Fibroblast of skin of right biceps (primary cell): ENCODE measurements around the gene CA10.
A peak's percentile ranks its signal among the peaks of the same experiment; 100 is the strongest.

Experiments used
- DNase-seq: peaks from one replicate; pipeline ENCODE4 v3.0.0-alpha.2; 2013

CA10 gene

DNA sequence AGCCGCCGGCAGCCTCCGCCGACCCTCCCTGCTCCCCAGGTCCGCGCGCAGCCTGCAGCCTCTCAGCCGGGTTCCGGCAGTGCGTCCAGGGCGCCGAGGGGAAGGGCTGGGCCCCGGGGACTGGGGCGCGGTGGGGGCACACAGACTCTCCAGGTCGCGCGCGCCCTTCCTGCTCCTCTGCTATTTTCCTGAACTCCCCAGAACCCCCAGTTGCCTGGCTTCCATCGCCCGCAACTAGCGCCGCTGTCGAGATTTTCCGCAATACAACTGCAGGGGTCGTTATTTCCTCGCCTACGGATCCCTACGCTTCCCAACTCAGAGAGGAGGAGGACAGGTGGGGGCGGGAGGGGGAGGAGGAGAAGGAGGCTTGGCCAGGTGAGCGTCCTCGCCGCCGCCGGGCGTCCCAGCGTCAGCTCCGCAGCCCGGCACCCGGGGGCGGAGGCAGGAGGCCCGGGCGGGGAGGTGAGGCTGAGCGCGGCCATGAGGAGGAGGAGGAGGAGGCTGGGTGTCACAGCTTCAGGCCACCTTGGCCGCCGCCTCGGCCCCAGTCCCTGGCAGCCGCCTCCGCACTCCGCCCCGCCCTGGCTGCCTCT is at the start of gene CA10:
Gene CA10 (minus strand): TSS at position 265 of the 593 bp plus-strand sequence.
- DNase-seq = no peak

DNA sequence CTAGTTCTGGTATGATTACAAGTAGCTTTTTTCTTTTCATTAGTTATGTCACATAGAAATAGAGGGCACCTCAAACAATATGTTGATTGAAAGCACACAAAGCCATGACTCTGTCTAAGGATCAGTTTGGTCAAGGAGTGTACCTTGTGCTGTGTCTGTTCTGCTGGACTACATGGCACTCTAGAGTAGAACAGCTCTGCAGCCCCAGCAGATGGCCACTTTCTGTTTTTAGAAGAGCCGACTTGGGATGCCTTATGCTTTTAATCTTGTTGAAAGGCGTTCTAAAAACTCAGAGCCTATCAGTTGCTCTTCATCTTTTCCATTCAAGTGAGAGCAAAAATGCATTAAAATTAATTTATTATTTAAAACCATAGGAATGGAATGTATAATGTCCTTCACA is 49.3 kb upstream of the CA10 start:
- DNase-seq = no peak

DNA sequence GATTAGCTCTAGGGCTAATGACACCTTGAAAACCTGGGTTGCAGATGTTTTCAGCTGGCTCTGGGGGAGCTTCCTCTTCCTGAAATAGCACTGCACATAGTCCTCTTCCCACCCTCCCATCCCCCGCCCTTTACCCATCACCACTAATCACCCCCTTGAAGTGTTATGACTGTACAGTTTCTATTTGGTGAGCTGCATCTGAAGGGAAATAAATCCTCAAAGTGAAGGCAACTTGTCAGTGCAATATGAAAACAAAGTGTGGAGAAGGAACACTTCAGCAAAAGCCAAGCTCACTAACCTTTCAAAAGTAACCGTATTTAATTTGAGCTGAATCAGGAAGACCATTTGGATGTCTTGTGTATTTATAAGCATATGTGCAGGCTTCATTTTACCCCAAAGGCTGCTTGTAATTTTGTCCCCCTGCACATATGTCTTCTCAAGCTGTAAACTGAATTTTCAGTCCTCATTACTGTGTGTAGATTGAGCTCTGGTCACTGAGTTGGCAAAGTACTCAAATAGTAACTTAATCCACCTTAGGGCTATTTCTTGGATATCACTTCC is 44.1 kb upstream of the CA10 start:
- DNase-seq = no peak

DNA sequence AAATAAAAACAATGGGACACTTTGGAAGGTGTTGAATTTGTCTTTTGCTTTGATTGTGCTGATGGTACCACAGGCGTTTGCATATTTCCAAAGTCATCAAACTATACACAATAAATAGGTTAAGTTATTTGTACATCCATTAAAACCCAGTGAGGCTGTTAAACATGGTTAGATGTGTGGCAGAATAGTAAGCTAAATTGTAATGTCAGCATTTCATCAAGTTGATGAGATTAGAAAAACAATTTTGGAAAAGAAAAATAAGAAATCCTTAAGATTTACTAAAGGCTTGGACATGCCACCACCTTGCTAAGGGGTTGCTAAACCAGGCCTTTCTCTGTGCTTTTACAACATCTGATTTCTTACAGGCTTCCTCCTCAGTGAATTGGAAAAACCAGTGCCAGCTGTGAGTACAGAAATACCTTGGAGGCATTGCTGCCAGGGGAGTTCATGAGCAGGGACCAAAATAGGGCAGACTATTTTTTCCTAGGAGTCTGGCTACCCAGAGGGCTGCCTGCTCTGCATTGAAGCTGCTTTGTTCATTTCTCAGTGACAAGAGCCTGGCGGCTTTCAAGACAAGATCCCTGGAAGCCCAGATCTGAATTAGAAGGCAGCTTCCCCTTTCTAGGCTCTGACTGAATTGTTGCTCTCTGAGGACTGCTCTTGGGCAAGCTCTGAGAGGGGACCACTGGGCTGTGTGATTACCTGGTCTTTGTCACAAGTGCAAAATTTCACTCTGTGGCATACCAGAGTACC is 43.4 kb upstream of the CA10 start:
- no peak for DNase-seq

DNA sequence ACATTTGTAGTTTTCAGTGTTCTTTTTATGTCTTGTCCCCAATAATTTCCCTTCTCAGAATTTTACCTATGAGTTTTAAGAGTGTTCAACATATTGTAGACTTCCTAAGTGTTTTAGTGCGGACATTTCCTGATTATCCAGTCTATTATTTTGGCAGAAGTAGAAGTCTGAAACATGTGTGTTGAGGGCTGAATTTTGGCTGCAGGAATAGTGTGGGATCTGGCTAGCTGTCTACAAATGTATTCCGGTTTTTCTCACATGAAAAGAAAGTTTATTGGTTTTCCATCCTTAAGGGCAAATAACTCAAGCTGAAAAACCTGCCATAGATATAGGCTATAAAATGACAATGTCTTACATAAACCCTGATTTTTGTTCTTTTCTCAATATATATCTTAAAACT is 33.0 kb upstream of the CA10 start:
- no peak for DNase-seq

DNA sequence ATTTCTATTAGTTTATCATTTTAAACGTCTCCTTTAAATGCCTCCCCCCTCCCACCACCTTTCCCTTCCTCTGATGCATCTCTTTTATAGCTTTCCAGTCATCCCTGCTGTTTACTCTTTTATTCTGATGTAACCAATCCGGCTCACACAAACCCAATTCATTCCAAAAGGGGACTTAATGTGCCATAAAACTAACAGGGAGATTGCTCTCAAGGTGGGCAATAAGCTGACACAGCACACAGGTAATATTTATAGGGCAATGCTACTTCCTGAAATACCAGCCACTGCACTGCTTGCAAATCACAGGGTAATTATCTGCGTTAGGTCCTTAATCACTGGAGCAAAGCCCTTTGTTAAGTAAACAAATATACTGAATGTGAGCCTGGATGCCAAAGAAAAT is 23.3 kb upstream of the CA10 start:
- no peak for DNase-seq

DNA sequence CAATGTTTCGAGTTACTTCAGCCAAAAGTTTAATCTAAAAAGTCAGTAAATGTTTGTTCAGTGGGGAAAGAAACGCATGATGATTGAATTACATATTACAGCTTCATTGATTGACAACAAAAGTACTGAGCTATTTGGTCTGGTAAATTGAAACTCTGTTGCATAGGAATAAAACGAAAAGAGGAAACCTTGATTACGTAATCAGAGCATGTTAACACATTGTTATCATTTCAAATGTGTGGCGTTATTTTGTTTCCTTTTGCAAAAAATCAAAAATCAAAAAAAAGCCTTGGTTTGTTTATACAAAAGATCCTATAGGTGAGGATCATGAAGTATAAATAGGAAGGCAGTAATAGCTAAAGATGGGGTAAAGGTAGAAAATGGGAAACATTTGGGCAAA is 19.5 kb upstream of the CA10 start:
- DNase-seq = no peak

DNA sequence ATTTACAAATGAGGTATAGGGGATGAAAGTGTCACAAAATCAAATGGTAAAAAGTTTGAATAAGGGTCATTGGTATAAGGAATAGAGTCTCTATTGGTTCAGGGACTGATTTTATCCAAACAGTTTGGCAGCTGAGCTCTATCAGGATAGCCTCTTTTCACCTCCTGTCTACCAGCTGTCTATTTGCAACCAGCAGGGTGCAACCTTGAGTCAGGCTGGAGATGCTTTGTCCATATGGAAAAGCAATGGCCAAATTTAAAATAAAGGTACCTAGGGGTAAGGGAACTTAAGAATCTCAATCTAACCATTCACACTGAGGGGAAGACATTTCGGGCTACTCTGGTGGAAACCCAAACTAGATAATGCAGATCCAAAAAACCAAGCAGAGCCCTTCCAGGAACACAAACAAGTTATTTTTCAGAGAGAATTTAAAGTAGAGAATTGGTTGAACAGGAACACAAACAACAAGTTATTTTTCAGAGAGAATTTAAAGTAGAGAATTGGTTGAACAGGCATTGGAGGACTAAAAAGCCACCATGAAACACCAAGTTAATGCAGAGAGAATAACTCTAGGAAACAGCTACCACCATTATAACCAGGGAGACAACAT is 12.6 kb upstream of the CA10 start:
- peak; percentile 3 for DNase-seq

DNA sequence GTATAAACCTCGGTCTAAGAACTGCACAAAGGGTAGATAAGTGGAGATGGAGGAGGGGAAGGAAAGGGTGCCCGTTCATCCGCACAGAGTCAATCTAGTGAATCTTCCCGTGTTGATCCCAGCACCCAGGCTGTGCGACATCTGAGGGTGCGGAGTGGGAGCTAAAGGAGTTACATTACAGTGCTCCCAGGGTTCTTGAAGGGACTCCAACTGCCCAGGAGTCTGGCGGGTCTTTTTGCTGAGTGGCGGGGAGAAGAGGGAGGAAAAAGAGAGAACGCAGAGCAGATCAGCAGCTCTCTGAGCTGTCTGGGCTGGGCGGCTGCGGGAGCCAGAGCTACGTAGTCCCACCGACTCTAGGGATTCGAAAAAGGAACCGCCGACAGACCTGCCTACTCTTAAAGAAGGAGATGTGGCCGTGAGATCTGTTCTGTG is 1.6 kb upstream of the CA10 start:
- DNase-seq = no peak

DNA sequence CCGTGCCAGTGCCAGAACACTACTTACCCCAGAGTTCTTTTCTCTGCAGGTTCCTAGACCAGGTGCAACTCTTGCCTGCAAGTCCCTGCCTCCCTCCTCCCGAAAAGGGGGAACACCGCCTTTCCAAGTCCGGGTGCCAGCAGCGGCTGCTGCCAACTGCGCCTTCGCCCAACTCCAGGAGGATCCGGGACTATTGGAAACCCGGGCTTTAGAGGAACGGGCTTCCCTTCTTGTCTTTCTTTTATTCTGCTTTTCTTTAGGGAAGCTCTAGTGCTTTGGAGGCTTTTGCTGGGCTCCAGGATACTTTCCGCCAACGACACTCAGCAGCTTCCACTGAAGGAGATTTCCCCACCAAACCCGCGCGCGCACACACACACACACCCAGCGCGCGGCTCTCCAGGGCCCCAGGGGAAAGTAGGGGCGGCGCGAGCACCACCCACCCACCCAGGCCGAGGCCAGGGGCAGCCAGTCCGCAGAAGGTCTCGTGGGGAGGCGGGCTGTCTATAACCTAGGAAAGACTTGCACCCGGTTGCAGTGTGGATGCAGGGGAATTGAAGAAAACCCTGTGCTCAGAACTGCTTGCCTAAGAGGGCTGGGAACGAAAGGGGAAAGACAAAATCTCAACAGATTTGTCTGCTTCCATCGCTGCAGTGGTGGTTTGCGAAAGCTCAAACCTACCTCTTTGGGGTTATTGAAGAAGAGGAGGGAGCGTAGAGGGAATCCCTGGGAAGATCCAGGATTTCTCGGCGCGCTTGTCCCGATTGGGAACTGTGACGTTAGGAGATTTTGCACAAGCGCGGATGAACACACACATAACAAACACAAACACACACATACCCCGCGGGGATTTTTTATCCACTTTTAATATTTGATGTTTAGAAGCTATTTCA is 977 bp upstream of the CA10 start:
- DNase-seq = no peak

DNA sequence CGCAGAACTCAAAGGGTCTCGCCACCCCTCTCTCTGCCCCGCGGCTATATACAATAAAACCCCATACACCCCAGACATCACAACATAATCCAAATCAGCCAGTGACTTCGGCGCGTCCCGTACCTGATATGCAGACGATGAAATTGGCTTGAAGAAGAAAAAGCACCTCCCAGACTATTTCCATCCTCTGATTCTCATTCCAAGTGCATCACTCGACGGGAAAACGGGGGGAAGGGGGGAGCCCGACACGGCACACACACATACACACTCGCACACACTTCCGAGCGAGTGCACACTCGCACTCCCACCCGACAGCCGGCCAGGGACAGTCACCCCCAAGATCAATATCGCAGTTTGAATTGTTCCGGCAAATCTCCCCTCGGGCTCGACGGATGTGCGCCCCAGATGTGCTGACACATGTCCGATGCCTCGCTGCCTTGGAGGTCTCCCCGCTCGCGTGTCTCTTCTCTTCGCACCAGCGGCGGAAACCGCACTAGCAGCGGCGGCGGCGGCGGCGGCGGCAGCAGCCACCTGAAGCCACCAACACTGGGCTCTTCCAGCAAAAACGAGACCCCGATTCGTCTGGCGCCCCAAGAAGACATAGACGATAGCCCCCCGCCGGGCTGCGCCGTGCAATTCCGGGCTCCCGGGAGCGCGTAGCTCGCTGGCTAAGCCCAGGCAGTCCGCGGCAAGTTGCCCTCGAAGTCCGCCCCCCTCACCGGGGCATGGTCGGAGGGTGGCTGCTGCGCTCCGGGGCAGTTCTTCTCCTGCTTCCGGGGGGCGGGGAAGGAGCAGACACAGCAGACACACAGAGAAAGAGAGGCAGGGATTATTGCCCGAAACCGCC is 688 bp downstream of the CA10 start:
- DNase-seq = no peak

DNA sequence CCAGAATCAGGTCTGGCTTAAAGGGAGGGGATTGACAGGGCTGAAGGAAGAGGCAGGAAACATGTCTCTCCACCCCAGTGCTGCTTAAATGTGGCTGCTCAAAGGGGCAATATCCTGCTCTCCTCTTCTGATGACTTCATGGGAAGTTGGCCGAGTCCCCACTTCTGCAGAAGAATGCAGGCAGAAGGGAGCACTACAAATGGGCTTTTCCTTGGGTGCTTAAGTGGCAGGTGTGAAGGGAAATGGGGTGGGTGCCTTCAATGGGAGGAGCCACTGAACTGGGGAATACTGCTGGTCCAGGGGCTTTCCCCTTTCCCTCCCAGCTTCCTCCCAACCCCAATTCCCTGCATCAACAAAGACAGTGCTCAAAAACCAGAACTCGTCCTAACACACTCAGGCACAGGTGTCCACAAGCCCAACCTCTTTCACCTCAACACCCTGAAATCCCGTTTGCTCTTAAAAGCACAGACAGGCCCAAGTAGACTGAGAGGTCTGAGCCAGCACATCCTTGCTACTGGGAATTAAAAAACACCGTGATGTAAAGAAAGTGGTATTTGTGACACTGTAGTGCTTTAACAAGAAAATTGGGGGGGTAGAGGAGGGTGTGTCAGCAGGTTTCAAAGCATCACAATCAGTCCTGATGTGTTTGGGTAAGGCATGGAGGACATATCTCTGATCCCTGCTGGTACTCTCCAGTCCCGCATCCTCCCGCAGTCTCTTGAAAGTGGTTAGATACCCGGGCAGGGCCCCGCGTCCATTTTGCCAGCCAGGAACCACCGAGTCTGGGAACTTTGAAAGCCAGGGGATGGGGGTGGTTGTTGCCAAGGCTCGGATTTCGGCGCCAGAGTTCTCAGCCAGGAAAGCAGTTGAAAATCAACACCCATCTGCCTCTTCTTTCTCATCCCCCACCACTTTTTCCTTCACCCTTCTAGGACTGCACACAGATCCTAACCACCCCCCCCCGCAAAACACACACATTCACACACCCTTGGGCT is 1.6 kb downstream of the CA10 start:
- DNase-seq = no peak

DNA sequence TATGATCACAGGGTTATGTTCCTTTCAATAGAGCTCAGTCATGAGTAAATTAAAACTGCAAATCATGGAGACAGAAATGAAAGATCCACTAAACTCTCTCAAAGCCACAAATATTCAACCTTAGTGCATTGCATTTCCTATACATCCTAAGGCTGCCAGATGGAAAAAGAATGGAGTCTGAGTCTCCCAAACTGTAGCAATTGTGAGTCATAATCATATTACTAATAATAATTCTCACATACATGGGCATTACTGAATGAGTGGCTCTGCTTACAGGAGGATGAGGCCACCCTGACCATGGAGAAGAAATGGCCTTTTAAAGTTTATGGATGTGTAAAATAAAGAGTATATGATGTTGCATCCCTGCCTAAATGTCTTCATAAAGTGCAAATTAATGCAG is 3.2 kb downstream of the CA10 start:
- DNase-seq = no peak

DNA sequence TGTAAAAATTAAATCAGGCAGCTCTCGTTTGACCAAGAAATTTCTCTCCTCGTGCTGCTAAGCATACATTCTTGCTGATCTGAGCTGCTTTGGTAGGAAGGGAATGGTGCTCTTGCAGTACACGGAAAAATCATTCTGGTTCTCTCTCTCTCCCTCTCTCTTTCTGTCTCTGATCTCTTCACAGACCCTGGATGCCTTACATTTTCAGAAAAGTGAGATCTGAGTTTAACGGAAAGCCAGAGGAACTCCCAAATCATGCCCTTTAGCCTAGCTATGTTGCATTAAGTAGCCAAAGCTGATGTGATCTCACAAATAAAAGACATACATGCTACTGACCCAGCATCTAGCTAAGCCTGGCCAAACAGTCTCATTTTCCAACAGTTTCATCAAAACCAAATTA is 4.0 kb downstream of the CA10 start:
- DNase-seq = no peak

DNA sequence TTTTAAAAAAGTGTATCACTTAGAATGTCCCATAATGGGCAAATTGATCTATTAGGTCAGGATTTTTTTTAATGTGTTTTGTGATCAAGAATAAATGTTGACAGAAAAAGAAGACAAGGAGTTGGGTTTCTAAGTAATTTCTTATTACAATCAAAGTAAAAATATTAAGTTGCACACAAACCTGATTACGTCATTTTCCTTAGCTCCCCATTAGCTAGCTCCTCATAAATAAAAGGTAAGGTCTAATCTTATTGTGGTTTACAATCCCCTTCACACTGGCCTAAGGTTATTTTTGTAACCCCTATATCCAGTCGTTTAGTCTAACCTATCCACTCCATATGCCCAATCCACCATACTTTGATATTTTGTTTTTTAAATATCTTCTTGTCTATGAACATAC is 7.6 kb downstream of the CA10 start:
- no peak for DNase-seq

DNA sequence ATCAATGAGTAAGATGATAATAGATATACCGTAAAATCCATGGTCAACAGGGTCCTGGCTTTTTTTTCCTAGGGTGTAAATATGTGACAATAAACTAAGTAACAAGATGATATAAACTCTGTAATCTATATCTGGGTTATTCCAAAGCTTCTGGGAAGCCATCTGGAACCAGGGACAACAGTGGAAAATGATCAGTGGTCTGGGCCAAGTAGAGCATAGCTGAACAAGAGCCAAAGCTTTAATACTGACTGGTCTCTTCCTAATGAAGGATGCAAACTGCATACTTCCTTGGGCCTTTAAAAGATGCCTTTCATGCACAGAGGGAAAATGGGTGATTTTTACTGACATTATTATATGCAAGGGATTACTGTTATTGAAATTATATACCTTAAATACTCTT is 8.9 kb downstream of the CA10 start:
- DNase-seq = no peak

DNA sequence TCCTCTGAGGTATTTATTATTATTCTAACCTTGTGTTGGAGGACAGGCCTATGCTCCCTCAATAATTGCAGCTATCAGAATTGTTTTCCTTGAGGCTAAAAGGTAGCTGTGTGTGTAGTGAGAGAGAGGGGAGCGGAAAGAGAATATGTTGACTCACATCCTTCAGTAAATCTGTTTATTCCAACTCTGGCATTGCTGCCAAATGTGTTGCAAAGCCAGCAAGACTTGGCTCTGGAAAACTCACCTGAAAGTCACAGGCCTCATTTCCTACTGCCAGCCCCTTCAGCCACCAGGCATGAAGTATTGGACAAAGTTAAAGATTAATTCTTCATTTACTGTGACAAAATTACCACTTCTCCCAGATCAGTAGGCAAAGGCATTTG is 9.6 kb downstream of the CA10 start:
- DNase-seq = no peak

DNA sequence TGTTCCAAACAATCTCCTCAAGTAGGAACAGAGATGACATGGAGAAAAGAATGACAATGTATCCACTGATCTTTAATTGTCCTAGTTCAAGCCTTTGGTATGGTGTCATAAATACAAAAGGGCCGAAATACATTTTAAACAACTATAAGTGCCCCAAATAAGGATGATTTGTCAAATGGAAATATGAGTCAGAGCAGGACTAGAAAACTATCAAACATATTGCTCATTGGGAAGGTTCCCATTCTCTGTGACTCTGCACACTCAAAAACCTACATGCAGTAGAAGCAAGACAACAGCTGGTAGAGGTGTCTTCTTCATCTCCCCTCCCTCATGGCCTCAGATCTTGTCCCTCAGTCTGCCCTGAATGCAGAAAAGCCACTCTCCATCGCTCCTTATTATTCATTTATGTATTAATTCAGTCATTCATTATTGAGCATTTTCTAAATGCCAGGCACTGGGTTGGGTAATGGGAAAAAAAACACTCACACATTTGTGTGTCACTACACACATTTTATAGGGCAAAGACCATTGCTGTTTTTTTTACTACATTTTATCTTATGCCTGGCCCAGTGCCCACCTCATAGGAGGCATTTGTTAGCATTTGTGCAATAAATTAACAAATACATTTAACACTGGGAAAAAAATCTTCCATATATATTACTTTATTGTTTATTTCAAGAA is 10.1 kb downstream of the CA10 start:
- no peak for DNase-seq

DNA sequence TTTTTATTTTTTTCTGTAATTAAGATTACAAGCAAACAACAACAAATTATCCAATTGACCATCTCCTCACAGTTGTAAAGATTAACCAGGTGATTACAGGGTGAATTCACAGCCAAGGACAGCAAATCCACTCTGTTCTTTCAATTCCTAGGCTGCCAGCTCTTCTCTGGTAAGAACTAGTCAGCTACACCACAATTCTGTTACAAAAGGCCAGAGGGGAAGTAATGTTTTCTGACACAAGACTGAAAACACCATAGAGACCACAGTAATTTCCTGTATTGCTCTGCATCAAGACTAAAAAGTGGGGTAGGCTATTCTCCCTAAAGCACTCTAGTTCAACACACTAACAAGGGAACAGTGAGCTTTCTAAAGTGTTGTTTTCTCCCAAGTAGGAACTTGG is 10.6 kb downstream of the CA10 start:
- DNase-seq = no peak

DNA sequence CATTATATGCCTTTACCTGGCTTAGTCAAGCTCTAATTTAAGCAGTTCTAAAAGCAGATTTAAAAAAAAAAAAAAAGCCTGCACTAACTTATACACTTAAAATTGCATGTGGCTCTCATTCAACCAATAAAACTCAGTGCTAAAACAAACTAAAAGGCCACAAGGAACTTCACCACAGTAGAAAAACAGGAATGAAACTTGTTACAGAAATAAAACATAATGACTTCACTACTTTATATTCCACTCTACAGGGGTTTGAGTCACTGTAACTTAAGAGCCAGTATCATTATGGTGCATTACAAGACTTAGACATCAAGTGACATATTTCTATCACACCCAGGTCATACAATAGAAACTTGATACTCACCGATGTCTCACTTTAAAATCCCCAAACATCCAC is 11.1 kb downstream of the CA10 start:
- DNase-seq = no peak
